GM12875 (cell line): ENCODE results near the gene INHBE.

Source experiments
- H3K4me3 ChIP-seq: one replicate; pipeline ENCODE4 v1.5.1; 2011; ENCODE audit warnings: low read depth, low read length, control low read depth
- TF ChIP-seq, protein P1 (sequence below): IDR thresholded peaks from 2 replicates; pipeline ENCODE4 v1.5.1; 2011; ENCODE audit warnings: low read depth, mild to moderate bottlenecking, control low read depth, inconsistent platforms, low read length, moderate library complexity, borderline replicate concordance; ENCODE audit not compliant: insufficient read depth

INHBE gene

DNA sequence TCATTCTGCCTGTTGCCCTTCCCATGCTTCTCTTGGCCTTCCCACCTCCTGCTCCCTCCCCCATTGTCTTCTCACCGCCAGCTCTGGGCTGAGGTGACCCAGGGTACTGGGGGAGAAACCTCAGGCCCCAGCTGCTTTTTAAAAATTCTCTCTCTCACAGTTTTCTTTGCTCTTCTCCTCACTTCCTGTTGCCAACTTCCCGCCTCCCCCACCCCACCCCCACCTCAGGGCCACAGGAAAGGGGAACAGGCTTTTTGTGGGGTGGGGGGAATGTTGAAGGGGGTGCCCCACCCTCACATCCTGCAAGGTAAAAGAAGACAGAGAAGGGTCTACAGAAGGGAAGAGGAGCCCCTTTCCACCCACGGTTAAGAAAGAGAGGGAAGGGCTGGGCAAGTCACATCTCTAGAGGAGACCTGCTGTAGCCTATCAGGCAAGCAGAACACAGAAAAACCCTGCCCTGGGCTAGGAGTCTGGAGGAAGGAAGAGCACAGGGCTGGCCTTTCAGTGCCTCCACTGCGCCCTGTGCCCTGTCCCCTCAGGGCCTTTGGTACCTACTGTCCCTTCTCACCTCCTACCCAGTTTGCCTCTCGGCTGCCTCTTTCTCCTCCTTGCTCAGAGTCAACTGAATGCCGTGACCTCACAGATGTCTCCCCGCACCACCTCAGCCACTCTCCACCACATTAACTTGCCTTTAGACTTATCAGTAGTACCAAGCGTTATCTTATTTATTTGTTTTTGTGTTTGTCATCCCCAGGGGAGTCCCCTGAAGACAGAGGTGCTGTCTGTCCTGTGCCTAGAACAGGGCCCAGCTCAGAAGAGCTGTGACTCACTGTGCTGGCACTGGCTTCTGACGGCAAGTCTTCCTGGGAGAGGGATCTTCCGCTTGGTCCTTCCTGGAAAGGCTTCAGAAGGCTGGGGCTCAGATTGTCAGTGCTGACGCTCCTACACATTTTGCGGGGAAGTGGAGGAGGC, 22.9 kb downstream of the INHBE start:
- peak overlapping the region; percentile 81 for H3K4me3 ChIP-seq
- TF ChIP-seq, protein P1, sequence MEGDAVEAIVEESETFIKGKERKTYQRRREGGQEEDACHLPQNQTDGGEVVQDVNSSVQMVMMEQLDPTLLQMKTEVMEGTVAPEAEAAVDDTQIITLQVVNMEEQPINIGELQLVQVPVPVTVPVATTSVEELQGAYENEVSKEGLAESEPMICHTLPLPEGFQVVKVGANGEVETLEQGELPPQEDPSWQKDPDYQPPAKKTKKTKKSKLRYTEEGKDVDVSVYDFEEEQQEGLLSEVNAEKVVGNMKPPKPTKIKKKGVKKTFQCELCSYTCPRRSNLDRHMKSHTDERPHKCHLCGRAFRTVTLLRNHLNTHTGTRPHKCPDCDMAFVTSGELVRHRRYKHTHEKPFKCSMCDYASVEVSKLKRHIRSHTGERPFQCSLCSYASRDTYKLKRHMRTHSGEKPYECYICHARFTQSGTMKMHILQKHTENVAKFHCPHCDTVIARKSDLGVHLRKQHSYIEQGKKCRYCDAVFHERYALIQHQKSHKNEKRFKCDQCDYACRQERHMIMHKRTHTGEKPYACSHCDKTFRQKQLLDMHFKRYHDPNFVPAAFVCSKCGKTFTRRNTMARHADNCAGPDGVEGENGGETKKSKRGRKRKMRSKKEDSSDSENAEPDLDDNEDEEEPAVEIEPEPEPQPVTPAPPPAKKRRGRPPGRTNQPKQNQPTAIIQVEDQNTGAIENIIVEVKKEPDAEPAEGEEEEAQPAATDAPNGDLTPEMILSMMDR, result no peak

DNA sequence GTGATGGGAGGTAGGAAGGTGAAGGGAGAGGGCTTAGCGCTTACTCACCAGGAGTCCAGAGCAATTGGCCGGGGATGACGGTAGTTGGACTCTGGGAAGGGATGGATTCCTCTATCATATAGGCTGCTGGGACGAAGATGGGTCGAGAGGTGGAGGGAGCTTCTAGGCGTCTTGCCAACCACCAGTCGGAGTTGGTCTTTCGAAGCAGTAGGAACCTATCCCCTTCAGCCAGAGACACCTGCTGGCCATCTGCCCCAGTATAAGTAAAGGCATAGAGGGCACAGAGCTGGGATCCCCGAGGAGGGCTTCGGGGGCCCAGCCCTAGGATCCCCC, 23.9 kb downstream of the INHBE start:
- peak overlapping the region; percentile 81 for H3K4me3 ChIP-seq
- TF ChIP-seq, protein P1, result no peak

DNA sequence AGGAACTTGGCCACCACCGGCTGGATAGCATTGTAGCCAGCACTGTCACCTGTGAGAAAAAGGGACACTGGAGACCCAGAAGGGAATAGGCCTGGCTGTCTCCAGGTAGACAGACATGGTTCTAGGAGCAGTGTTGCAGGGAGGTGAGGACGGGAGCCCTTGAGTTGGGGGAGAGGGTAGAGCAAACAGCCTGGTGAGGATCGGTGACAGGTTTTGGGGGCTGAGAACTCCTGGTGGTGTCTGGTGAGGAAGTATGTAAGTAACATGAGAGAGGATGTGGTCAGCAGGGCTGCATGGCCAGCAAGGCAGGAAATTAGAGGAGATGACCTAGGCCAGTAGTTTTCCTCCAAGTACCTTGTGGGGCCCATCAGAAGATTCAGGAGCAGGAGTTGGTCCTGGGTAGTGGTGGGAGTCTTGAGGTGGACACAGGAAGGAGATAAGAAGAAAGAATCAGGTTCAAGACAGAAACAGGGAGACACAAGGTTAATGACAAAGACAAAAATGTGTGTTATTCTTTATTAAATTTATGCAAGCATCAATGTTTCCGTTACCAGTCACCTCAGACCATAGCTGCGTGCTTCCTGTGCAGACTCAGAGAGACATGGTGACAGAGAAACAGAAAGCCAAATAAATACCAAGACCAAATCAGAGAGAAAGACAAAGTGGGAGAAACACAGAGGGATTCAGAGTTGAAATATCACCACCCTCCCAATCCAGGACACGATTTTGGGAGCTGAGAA, 24.4 kb downstream of the INHBE start, which contains the start of gene ARHGAP9:
ARHGAP9 (minus strand) TSS at position 491 of the 740 bp plus-strand sequence; CDS start at position 31, 460 bp downstream.
- peak within 1 kb of the TSS; percentile 81 for H3K4me3 ChIP-seq
- TF ChIP-seq, protein P1, result no peak

DNA sequence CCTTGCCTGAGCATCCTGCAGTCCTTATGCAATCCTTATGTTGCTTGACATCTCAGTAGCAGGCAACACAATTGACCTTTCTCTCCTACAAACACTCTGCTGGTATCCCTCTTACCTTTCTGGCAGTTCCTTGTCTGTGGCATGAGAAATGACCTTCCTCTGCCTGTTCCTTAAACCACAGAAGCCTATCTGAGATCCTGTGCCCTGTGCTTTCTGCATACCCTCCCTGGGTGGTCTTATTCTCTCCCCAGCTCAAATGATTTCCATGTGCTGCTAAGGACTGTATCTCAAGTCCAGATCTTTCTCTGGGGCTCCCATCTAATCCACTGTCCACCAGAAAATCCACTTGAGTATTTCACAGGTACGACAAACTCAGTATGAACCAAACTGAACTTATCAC, 26.6 kb downstream of the INHBE start:
- H3K4me3 ChIP-seq, result no peak overlapping the region

DNA sequence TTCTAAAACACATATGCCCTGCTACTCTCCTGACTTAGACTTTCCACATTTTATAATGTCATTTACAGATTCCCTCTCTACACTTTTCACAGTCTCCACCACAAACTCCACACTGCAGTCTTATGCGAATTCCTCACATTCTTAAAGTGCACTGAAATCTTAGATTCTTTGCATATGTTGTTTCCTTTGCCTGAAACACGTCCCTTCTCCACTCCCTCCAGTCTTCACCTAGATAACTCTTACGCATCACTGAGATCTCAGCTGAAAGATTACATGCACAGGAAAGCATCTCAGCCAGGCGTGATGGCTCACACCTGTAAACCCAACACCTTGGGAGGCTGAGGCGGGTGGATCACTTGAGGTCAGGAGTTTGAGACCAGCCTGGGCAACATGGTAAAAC, 28.4 kb downstream of the INHBE start:
- no peak overlapping the region for H3K4me3 ChIP-seq
- TF ChIP-seq, protein P1, result no peak

More for the DNA sequence above, 26.6 kb downstream of the INHBE start:
- TF ChIP-seq, protein P1, result no peak

DNA sequence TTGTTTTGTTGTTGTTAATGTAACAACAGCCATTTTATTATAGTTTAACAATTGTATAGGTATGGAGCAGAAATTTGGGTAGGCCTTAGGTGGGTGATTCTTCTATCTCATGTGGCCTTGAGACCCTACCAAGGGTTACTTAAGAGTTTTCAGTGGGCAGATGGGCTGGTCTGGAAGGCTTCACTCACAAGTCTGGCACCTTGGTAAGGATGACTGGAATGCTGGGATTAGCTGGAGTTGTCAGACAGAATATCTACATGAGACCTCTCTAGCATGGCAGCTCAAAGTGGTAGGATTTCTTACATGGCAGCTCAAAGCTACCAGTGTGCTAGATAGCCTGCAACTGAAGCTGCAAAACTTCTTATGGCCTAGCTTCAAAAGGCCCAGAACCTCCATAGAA, 30.6 kb downstream of the INHBE start:
- TF ChIP-seq, protein P1, result no peak
- H3K4me3 ChIP-seq, result no peak overlapping the region
